GM19452 (cell line): ENCODE data around the gene TMPRSS4.

Experiments used
- ATAC-seq: cut with Tn5 transposase; IDR thresholded peaks from one replicate; pipeline ENCODE4 v1.9.1; 2021; ENCODE audit not compliant: unreplicated experiment

Gene TMPRSS4

DNA sequence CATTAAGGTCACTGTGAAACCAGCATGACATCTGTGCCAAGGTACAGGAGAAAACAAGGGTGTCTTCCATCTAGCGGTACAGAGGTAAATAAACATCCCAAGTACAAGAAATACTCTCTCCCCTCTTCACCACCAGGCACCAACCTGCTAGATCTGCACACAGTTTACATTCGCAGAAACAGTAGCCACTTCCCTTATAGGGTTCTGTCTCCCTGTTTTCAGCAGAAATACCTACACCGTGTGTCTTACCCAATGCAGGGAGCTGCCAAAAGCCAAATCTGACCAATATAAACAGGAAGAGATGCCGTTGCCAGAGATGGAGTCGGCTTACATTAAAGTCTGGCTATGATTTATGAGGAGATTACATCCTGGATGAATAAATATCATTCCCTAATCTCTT, 74.6 kb downstream of the TMPRSS4 start:
- no peak for ATAC-seq

DNA sequence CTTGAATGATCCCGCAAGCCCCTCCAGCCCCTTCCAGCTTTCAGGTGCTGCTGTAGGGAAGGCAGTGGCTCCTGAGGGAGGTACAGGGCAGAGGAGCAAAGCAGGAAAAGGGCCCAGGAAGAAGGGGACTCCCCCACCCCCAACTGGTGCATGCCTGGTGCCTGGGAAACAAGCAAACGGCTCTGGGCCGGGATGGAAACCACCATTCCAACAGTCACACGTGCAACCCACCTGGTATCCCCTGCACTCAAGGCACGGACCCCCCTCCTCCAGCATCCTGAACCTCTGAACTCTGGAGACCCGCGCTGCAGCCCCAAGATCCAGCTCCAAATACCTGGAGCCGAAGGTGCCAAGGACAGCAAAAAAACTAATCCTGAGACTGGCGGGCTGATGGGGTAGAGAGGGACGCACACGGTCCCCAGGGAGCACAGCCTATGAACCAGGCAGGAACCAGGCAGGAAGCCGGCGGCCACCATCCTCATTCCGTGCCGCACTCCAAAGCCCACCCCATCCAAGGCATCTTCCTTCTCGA, 75.2 kb downstream of the TMPRSS4 start:
- ATAC-seq: no peak

DNA sequence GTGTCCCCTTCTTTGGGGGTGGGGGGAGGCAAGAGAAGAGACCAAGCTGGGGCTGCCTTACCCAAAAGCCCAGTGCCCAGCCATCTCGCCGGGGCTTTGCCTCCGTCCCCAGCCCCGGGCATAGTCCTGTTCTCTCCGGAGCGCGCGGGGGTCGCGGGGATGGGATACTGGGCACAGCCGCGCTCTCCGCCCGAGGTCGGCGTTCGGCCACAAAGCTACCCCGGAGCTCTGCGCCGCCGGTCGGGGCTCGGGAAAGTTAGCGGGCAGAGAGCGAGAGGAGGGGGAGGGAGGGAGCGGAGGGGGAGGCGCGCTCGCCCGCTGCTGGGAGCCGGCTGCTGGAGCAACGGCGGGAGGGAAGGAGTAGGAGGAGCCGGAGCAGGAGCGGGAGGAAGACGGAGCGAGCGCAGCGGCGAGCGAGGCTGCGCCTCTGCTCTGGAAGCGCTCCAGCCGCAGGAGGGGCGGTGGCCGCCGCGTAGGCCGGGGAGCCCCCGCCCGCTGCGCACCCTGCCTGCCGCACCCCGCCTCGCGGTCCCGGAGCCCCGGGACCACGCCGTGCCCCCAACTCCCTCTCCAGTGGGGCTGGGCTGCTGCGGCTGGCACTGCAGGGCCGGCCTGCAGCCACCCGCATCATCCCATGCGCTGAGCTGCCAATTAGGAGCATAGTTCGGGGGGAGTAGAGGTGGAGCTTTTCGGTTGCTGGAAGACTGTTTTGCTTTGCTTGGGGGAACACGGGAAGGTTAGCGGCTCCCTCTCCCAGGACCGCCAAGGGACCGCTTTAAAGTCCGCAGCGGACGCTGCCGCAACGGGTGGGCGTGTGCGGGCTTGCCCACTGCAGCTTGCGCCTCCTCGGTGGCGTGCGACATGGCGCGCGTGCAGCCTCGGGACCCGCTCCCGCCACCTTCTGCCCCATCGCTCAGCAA, 75.9 kb downstream of the TMPRSS4 start, which contains the start of gene SCN4B:
Gene SCN4B, minus strand, starts transcription at position 272 of the 920 bp plus-strand sequence. Its CDS starts 150 bp downstream, at position 122.
- ATAC-seq: no peak

DNA sequence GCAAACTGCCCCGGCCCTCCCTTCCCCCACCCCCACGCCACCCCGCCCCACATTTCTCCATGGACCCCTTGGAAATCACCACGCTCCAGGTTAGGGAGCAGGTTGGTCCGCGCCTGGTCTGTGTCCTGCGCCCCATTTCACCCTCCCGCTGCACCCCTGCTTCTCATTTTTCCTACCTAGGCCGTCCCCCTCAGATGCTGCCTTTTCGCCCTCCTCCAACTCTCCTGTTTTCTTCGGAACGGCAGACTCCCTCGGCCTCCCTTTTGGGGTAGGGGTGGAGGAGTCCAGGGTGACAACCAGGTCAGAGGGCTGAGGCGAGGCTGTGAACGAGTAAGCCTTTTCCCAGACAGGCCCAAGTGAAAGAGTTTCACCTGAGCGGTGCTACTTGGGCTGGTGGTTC, 76.6 kb downstream of the TMPRSS4 start:
- no peak for ATAC-seq

DNA sequence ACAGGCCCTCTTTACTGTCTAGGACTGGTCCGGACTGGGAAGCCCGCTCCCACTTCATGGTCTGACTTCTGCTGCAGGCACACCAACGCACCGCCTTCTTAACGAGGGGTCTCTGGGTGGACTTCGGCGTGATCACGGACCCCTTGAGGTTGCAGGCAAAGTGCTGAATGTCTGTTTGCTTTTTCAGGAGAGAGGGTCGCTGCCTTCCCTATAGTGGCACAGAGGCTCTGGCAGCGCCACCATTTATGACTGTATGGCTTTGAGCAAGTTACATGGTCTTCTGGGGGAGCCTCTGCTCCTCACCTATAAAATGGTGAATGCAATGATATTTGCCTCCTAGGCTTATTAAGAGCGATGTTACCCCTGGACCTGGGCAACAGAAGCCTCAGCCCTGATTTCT, 77.1 kb downstream of the TMPRSS4 start:
- no peak for ATAC-seq

DNA sequence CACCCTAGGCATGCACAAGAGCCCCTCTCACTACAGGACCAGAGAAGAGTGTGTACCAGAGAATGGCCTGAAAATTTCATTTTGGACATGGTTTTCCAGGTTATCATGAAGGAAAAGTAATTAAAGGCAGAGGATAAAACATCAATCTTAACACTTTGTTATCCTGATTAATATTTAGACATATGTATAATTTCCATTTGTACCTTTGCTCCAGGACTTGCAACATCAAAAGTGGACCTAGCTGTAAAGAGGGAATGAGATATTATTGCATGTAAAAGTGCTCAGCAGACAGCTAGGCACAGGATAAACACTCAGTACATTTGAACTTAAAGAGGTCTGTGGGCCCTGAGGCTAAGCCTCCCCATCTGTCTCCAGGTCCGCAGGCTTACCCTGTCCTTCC, 77.8 kb downstream of the TMPRSS4 start:
- no peak for ATAC-seq

DNA sequence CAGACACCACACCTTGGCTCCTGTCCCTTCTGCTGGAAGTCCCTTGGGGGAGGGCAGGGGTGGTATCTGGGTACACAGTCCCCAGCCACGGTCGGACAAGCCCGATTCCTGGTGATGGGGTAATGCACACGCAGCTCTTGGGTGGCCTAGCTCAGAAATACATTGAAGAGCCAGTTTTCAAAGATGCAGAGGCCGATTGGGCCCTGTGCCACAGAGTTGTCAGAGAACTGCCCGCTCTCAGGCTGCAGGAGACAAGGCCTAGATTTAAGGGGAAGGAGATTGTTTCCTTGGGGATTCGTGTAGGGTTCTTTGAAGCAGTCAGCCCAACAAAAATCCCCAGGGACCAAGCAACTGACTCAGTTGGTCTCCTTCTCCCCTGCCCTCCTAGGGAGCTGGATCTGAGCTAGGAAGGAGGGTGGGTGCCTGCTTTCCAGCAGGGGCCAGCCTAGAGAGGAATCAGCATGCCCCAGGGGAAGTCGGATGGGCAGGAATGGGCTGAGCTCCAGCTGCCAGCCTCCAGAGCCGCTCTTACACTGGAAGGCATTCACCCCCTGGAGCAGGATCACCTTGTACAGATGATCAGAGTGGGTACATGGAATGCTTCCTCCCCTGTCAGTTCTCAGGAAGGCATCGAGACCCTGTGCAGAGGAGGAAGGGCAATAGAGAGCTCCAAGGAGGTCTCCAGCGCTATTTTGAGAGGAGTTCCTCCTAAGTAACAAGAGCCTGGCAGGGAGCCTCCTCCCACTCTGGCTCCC, 79.1 kb downstream of the TMPRSS4 start:
- ATAC-seq: no peak

DNA sequence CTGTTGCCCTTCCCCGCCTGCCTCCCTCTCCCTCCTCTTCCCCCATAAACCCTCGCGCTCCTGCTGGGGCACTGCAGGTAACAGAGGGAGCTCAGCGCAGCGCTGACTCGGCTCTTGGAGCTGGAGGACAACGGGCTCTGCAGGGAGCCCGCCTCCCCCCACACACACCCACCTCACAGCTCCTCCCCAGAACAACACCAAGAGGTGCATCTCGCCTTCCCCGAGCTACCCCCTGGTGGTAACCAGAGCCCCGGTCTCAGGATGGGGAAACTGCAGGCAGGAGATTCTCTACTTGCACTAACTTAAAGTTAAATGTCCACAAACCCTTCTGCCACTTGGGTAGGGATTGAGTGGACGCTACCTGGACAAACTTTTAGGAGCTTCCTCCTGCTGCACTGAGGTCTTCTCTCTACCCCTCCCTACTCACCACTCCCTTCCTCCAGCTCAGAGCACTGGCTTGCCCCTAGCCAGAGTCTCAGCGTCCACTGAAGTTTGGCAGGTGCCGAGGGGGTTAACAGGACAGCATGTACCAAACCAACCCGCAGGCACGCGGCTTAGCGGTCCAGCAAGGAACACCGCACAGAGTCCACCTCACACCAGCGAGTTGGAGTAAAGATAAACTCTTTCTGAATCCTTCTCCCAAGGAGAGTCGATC, 79.8 kb downstream of the TMPRSS4 start:
- ATAC-seq: no peak

DNA sequence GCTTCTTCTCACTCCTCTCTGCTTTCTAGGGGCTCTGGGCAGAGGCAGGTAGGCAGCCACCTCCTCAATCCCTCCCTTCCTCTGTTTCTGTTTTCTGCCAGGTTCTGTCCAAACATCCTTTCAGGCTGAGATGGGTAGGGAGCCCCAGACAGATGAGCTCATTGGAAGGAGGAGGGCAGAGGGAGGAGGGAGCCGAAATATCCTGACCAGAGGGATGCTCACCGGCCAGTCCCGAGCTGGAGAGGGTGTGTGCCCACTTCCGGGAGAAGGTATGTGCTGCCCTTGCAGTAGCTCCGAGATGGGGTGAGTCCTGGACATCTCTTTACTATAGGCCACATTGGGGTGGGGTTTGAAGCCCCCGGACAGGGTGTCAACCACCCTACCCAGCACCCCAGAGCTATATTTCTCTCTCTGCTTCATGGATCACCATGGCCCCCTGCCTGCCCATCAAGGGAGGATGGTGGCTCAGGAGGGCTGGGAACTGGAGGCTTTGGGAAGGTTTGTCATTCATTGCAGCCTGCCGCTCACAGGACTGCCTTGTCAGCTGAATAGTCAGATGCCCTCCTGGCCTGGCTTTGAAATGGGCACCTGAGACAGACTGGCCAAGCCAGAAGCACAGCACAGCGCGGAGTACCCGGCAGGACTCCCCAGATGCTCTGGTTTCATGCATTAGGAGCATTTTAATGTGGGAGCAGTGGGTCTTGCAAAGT, 80.5 kb downstream of the TMPRSS4 start:
- no peak for ATAC-seq

DNA sequence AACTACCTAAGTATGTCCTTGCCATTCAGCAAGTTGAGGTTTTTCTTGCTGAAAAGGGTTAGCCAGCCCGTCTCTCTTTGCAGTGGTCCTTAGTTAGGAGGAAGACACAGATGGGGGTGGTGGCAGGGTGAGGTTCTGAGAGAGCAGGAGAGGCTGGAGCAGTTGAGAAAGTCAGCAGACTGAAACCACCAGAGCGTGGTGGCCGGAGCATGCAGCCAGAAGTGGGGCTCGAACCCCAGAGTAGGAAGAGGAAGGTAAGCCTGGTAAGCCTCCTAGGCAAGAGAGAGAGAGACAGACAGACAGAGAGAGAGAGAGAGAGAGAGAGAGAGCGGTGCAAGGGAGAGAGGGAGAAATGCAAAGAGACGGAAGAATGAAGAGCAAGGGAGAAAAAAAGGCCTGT, 84.9 kb downstream of the TMPRSS4 start:
- ATAC-seq: no peak

DNA sequence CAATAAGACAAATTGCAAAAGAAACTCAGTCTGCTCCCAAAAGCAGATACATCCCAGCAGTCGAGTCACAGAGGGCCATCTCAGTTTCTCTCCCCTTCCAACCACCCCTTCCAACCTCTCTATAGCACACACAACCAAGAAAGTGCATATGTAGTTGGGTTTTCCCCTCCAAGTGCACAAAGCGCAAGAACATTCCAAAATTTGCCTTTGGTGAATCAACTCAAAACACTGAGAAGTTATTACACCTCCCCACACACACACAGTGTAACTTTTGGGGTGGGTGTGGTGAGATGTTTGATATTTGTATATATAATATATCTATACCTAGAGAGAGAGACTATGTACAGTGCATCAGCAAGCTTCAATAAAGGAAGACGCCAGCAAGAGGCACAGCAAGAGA, 86.0 kb downstream of the TMPRSS4 start:
- no peak for ATAC-seq

DNA sequence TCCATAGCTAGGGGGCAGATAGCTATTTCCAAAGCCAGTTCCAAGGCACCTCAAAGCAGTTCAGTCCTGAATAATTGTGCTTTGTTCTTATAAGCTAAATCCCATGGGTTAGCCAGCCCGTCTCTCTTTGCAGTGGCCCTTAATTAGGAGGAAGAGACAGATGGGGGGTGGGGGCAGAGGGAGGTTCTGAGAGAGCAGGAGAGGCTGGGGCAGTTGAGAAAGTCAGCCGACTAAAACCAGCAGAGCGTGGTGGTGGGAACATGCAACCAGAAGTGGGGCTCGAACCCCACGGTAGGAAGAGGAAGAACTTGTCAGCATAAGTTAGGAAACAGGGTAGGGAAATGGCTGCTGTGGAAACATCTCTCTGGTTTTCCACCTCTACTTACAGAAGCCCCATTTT, 86.6 kb downstream of the TMPRSS4 start:
- ATAC-seq: no peak

DNA sequence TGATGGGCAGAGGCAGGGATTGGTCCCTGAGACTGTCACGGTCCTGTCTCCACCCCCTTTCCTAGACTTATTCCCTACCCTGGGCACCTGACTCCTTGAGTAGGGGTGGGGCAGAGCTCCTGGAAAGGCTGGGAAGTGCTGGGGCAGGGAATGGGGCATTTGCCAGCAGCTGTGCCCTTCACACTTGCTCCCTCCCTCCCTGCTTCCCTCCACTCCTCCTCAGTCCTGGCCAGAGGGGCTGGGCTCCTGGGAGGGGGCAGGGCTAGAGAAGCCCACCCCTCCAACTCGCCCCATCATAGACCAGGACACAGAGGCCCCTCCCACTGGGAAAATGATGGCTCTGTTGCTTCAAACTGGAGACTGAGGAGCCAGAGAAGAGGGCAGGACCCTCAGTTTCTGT, 88.0 kb downstream of the TMPRSS4 start:
- no peak for ATAC-seq

DNA sequence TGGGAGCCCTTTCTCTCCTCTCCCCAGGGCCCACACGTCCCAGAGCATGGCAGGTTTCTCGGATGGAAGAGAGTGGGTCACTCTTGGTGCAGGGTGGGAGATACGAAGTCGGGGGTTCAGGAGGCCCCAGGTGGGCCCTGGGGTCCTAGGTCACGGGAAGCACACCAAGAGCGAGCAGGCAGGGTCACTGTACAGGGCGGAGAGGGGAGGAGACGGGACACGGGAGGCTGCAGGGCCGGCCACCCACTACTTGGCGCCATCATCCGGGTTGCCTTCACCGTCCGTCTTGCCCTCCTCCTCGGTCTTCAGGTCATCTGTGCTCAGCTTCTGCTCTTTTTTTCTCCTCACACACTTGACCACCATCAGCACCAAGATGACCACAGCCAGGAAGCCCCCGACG, 89.8 kb downstream of the TMPRSS4 start:
- no peak for ATAC-seq

DNA sequence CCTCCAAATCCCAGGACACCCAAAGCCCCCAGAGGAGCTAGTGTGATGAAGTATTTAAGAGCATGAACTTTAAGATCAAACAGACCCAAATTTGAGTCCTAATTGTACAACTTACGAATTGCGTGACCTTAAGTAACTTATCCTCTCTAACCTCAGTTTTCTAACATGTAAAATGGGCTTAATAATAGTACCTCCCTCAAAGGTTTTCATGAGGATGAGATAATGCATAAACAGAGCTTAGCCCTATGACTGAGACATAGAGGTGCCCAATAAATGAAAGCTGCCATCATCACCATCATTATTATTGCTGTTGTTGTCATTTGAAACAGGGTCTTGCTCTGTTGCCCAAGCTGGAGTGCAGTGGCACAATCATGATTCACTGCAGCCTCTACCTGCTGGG, 90.4 kb downstream of the TMPRSS4 start:
- ATAC-seq: no peak

DNA sequence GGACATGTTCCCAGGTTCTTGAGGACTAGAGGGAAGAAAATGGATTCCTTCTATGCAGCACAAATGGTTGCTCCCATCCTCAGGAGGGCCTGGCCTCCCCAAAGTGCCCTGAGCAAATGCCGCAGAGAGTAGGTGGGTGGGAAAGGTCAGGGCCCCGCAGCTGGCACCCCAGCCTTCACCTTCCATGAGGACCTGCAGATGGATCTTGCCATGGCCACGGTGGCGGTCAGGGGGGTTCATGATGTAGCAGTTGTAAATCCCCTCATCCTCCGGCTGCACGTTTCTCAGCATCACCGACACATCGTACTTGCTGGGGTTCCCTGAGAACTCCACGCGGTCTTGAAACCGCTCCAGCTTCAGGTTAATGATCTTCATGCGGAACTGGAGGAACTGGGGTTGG, 91.0 kb downstream of the TMPRSS4 start:
- ATAC-seq: no peak

DNA sequence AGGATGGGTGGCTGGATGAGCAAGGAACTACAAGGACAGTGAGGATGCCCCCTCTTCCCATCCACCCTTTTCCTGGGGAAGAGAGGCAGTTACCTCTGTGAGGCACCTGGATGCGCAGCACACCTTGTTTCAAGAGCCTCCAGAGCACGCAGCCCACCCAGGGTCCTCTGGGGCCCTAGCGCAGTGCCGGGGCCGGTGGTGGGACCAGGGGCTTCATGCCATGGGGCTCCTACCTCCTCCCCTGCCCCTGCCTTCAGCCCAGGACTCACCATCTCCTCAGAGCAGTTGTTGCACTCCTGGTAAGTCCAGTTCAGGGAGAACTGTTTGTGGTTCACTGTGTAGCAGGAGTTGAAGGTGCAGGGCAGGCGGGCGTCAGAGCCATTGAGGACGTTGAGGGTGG, 91.4 kb downstream of the TMPRSS4 start:
- ATAC-seq: no peak

DNA sequence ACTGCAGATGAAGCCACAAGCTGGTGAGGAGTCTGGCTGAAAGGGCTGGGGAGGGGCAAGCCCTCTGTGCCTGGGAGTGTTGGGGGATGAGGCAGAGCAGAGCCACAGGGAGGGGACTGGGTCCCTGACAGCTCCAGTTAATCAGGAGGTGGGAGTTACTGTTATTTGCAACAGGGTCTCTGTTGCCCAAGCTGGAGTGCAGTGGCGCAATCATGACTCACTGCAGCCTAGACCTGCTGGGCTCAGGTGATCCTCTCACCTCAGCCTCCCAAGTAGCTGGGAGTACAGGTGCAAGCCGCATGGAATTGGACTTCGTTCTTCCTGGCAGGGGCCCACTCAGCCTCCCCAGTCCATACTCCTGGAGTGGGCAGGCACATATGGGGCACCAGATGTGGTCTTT, 91.9 kb downstream of the TMPRSS4 start:
- no peak for ATAC-seq

DNA sequence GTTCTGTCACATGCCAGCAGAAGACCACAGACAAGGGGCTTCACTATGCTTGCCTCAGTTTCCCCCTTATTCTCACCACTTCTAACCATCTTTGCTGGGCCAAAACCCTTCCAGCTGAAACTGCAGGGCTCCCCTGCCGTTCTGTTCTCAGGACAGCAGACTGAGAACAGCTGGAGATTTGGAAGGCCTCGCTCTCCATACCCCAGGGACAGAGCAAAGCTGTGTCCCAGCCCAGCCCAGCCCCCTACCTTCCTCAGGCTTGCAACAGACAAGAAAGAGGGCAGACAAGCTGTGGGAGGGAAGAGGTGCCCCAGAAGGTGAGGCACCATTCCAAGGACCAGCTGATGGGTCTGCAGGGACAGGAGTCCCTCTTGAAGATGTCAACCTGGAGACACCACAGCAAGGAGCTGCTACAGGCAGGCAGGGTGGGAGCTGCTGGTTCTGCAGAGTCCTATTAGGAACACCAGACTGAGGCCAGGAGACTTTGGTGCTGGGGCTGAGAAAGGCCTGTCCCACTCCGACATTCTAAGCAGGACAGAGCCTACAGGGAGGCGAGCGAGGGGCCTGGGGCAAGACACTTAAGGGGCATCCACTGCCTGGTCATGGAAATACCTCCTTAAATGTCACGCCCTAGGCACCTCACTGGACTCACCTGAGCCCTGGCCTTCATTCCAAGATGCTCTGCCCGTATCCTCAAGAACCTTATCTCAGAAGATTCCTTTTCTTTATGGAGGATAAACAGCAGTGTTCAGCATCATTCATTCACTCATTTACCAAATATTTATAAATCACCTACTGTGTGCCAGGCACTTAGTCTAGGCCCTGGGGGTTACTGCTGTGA, 92.6 kb downstream of the TMPRSS4 start:
- no peak for ATAC-seq

DNA sequence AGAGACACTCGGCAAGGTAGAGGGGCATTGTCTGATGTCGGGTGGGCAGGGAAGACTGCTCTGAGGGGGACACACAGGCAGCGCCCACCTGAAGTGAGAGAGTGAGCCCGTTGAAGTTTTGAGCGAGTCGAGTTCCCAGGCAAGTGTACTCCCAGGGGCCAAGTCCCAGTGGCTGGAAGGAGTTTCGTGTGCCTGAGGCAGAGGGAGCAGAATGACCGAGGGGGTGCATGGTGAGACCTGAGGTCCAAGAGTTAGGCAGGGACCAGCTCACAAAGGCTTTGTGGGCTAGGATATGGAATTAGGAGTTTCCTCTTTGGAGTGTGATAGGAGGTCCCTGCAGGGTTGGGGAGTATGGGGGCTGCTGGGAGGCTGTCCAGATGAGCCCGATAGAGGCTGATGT, 93.4 kb downstream of the TMPRSS4 start:
- no peak for ATAC-seq
